GM21737 (cell line): ENCODE data around the gene CES1.
"Not testable (repeated sequence)": the region's sequence is repeated elsewhere in the genome, so short reads cannot be mapped to it uniquely, and the experiment has no call there.

Source experiments
- ATAC-seq: cut with Tn5 transposase; IDR thresholded peaks from one replicate; pipeline ENCODE4 v1.9.1; 2021; ENCODE audit warnings: mild to moderate bottlenecking, moderate library complexity; ENCODE audit not compliant: unreplicated experiment

The CES1 gene

DNA sequence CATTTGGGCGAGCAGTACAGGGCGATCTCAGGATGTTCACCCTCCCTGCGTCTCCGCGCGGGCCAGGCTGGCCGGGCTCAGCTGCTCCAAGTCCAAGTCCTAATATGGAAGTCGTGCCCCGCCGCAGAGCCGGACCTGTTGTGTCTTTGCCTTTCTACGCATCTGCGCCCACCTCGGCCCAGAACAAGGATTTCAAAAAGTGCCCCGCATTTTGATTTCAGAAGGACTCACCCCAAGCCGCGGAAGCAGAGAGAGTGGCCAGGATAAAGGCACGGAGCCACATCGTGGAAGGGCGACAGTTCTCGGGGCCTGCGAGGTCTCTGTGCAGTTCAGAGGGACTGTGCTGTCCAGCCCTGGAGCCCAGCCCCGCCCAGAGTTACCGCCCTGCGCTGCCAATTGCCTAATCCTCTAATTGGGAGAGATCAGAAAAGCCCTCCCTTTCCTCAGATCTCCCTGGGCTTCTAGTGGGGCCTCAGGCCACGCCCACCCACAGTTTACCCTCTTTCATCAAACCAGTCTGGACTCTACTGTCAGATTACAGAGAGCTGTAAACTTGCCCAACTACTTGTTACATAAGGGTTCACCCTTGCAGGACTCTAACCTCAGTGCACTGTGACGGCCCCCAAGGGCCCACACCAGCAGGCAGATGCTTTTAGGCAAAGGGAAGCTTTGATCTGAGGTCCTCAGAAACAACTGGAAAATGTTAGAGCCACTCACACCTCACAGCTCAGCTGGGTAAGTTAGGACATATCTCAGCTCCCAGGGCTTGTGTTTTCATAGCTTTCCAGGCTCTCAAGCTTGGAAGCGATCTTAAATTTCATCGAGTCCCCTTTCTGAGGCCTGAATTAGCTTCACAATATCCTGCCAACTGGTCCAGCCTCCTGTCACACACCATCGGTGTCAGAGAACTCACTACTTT is at the start of gene CES1:
Gene CES1 (minus strand): TSS at position 324 of the 919 bp plus-strand sequence. CDS start 41 bp downstream, at position 283.
- no peak for ATAC-seq

DNA sequence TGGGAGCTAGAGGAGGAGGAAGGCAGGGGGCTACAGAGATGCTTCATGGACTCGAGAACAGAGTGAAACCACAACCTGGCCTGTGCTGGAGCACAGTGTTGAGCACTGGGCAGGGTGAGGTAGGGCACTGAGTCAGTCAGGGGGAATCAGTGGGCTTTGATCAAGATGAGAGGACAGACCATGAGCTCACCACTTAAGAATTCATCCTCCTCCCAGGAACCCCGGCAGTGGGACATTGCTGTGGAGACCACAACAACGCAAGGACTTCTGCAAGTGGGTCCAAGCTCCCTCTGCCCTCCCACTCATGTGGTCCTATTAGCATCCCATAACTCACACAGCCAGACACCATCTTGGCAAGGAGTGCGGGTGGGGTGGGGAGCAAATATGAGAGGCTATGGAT is 44.0 kb upstream of the CES1 start:
- no peak for ATAC-seq

DNA sequence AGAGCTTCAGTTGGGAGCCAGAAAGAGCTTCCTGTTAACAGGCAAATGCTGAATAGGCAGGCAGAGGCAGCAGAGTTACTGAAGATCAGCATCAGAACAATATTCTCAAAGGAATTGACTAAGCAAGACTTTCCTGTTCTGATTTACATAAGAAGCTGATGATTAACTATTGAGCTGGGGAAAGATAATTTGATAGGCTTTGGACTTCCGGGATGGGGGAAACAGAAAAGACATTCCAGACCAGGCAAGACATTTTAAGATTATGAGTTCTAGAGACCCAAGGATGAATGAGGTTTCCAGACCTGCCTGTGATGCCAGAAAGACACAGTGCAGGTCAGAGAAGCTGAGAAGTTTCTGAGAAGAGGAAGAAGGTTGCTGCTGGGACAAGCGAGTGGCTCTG is 42.4 kb upstream of the CES1 start, which contains the start of gene CES5A:
Gene CES5A (minus strand): TSS at position 101 of the 400 bp plus-strand sequence. CDS start 152 bp downstream, outside the sequence.
- ATAC-seq, result no peak

DNA sequence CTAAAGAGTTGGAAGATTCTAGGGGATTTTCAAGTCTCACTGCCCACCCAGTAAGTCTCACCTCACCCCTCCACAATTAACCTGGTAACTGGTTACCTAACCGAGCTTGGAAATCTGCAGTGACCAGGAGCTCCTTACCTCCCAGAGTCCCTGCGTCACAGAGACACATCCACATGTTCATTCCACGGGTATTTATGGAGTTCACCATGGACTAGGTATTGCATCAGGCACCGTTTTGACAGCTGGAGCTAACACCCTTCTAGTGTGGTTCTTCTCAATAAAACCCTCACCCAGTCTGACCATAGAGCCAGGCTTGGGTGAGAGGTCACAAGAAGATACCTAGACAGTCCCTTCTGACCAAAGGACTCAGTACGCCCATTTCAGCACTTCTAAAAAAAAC is 40.2 kb upstream of the CES1 start:
- ATAC-seq, result no peak

DNA sequence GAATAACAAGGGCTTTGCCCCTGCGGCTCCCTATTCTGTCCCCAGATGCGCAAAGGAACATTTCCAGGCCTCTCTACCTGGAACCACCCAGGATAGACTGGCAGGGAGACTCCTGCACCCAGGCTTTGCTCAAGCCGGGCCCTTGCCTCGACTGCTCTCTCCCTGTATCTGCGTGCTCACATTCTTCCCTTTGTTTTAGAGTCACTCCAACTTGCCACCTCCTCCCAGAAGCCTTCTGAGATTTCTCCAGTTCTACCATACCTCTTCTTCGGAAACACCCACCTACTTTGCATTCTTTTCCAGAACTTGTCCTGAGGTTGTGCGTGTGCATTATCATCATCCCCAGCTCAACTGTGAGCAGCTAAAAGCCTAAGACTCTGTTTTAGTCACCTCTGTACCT is 39.2 kb upstream of the CES1 start:
- no peak for ATAC-seq

DNA sequence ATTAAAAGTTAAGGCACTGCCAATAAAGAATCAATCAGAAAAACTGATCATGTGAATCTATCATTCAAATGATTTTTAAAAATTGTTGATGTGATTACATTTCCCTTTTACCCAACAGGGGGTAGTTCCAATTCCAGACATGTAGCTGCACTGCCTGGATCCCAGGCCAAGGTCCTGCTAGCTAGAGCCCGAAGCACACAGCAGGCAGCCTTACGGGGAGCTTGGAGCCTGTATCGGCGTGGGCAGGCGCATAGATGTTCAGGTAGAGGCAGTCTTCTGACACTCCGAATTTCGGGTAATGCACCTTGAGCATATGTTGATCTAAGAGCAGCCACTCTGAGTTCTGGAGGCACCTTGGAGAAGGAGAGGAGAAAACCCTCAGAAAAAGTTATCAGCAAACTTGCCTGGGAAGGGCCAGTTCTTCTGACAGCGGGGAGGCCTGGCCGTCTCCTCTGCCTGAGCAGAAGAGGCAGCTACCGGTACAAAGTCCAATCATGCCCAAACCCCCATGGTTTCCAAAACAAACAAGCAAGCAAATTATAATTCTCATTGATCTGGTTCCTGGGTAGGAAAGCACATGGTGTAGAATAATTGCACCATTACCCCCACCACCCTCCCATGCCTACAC is 38.6 kb upstream of the CES1 start:
- ATAC-seq, result no peak

DNA sequence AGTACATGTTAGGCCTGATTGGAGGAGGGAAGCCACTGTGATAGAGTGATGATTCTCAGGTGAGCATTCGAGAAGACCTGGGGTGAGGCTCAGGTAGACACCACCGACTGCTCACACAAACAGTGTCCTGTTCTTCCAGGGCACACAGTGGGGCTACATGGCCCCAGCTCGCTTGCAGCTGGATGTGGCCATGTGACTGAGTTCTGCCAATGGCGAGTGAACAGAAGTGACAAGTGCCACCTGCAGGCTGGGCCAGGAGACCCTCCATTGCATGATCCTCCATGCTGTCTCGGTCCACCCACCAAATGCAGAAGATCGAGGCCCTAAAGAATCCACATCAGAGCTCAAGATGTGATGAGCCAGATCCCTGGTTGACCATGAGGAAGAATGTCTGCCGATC is 36.1 kb upstream of the CES1 start:
- ATAC-seq, result no peak

DNA sequence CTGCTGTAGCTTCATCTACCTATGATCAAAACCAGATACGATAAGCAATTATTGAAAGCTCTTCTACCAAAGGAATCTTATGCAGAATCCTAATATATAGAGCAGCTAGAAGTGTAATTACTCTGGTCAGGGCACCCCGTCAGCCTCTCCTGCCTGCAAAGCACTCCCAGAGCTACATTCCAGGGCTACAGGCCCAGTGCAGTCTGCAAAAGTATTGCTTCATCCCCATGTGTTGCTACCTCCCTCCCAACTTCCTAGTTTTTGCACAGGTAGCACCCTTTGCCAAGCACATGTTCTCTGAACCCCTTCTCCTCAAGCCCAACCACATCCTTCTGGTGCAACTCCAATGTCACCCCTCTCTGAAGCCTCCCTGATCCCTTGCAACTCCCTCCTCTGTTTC is 35.2 kb upstream of the CES1 start:
- no peak for ATAC-seq

DNA sequence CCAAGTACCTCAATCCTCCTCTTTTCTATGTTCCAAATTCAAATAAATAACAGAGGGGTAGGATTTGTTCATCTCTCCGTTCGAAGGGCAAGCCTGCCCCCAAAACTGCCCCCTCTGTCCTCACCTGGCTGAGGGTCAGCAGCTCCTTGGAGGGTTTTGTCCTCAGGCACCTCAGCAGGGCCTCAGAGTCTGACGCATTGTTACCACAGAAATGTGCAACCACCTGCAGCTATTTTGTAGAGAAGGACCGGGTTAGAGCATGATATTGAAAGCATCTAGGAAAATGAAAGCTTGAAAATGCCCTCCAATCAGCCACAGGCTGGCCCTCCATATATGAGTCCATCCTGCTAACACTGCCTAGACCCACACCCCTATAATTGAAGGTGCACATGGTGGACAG is 28.4 kb upstream of the CES1 start:
- ATAC-seq, result no peak

DNA sequence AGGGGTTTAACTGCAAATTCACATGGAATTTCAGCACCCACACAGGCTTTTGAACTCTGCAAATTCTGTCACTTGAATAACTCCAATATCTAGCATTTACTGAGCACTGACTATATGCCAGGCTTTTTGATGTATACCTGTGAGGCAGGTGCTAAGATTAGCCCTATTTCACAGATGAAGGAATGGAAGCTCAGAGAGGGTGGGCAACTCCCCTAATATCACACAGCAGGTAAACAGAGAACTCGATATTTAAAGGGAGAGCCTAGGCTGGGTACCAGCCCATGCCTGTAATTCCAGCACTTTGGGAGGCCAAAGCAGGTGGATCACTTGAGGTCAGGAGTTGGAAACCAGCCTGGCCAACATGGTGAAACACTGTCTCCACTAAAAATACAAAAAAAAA is 24.8 kb upstream of the CES1 start:
- not testable (repeated sequence) for ATAC-seq

DNA sequence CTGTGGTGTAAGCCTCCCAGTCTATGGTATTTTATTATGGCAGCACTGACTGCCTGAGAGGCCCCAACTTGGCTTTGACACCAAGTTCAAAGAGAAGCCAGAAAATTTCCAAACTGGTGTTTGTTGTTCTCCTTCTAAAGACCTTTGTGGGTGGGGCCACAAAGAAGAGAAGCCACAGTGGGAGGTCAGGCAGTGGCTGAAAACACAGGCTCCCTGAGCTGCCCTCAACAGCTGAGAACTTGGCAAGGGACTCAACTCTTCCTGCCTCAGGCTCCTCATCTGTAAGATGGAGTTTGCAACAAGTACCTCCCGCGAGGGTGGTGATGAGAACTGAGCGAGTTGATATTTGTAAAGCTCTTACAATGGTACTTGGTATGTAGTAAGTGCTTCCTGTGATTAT is 24.1 kb upstream of the CES1 start:
- ATAC-seq, result no peak

DNA sequence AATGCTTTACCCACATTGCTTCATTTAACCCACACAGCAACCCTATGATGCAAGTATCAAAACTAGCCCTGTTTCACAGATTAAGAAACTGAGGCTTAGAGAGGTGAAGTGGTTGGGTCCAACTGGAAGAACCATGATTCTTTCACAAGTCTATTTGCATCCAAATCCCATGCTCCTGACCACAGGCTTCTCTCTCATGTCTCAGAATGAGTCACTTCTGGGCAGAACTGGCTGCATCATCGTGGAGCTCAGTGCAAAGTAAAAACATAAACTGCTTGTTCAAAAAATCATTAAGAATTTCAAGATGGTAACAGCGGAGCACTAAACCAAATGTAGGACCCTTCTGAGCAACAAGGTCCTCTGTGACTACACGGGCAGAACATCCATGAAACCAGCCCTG is 20.2 kb upstream of the CES1 start:
- no peak for ATAC-seq

DNA sequence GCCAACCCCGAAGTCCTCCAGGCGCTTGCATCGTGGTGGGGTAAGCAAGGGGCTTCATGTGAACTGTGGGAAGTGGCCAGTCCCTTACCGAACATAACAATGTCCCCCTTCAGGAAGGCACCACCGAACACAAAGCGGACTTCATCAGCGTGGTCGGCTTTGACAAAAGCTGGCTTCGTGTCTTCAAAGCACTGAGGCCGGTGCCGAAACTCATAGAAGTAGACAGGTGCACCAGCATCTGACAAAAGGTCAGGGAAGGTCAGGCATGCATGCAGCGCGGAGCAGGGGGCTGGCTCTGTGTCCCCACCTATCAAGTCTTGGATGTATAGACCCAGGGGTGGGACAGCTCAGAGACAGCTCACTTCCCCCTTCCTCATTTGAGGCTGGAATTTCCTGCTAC is 16.6 kb upstream of the CES1 start:
- no peak for ATAC-seq

DNA sequence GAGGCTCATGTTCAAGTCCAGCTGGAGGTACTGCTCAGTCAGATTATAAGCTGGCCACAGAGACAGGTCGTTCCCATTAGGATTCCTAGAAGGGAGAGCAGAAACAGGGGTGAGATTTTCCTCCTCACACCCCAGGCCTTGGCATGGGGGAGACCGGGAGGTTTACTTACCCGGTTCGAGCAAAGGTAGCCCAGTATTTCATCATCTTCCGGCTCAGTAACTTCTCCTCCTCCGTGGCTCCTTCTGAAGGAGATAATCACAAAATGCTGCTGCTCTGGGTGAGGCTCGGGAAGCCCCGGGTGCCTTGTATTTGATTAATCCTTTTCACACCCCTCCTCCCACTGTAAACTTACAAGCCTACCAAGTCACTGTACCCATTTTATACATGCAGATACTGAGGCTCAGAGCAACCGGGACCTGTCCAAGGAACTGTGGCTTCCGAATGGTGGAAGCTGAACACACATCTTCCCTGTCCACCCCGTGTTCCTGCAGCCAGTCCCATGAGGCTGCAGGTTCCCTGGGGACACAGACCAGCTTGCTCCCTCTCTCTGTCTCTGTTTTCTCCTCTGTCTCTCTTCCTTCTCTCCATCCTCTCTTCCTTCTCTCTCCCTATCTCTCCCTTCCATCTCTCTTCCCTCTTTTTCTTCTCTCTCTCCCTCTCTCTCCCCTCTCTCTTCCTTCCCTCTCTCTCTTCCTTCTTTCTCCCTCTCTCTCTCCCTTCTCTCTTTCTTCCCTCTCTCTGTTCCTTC is 13.9 kb upstream of the CES1 start:
- ATAC-seq, result no peak

DNA sequence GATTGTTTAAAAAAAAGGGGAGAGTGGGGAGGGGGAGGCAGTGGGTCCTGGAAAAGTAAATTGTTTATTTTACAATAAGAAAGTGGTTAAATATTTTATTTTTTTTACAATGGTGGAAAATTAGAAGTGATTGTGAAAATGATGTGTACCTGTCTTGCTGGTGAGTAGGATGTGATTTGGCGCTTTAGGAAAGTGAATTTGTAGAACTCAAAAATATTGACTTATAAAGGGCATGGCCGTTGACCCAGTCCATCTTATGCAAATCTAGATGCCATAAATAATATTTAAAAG is 10.2 kb upstream of the CES1 start:
- ATAC-seq, result no peak

DNA sequence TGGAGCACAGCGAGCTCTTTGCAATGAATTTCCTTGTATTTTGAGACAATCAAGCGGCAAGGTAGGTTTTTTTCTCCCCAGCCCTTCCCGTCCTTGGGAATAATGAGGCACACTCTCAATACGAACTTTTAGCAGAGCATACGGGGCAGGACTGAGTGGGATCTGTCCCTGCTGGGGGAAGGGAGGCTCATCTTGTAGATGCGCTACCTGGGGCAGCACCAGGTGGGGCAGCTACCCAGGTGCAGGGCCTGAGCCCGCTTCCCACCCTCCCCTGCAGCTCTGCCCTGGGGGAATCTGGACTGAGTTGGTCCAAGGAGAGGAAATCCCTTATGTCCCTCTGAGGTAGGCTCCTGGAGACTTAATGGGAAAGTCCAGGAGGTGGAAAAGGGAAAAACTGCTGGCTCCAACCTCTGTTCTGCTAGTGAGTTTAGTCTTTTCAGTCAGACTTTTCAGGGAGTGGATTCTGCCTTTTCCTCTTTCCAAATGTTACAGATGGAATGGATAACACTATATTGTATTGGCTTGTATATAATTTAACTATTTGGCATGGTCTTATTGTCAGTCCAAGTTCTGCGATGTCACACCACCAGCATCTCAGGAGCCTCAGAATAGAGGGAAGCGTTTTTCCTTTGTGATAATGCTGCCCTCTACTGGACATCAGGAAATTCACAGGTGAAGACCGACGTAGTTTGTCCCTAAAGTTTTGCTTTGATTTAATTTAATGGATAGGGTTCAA is 9.6 kb upstream of the CES1 start:
- ATAC-seq, result no peak

DNA sequence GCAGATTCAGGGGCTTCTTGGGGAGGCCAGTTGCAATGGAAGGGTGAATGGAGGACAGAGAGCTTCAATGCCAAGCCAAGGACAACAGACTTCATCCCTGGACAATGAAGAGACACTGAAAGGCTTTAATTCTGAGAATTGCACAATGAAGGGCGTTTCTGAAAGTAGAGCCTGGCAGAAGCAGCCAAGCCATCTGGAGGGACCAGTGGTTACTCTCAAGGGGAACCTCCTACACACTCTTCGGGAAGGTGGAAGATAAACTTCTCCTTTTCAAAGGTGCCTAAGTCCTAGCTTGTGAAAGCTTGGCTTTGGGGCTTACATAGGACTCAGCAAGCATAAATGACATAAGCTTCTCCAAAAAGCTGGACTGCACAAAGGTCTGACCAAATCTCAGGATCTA is 6.2 kb upstream of the CES1 start:
- ATAC-seq, result no peak

DNA sequence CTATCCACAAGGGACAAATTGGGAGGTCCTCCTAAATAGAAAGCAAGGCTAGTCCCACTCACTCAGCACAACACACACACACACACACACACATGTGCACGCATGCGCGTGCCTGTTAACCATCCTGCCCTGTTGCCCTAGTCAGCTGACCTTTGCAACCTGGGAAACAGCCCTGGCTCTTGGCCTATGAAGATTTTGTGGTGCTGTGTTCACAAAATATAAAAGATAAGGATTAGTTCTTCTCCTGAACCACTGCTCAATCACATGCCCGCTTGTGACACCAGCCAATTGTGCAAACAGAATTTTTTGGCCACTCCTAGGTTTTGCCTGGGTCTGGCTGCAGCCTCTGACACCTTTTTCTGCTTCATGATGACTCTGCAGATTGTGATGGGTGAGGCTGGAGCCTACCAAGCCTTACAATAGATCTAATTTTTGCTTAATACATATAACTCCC is 3.3 kb upstream of the CES1 start:
- ATAC-seq, result no peak

DNA sequence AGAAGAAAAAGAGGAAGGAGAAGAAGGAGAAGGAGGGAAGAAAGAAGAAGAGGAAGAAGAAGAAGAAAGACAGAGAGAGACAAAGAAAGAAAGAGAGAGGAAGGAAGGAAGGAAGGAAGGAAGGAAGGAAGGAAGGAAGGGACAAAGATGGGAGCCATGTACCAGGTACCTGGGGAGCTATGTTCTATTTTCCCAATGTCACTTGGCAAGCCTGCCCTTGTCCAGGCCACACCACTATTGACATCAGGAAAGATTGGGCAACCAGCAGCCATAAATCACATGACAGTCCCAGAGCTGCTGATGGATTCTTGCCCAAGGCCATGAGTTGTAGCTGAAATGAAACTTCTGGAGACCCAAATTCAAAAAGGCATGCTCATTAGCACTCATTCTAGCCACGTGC is 2.7 kb upstream of the CES1 start:
- no peak for ATAC-seq

DNA sequence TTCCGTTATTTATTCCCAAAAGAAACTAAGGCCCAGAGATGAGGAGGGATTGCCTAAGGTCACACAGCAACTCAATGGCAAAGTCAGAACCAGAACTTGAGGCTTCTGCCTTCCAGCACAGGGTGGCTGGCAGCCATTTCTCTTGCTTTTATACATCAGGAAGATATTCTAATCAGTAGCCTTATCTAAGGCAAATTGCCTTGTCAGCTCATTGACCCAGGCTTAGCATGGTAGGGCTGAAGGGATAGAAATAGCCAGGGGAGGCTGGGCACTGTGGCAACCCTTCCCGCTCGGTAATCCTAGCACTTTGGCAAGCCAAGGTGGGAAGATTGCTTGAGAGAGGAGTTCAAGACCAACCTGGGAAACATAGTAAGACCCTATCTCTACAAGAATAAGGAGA is 2.3 kb upstream of the CES1 start:
- not testable (repeated sequence) for ATAC-seq

DNA sequence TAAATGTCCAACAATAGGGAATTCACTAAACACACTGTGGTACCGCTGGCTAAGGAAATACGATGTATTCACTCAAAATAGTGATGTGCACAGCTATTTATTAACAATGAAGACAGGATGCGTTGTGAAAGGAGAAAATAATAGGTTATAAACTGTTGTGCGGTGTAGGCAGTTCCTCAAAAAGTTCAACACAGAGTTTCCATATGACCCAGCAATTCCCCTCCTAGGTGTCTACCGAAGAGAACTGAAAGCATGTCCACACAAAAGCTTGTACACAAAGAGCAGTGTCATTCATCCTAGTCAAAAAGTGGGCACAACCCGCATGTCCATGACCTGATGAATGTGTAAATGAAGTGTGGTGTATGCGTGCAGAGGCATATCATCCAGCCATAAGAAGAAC is 1.2 kb upstream of the CES1 start:
- ATAC-seq, result peak; percentile 70
